HL-60 (cell line): ENCODE measurements around the gene GMNN.
"Not testable (repeated sequence)": the region's sequence is repeated elsewhere in the genome, so short reads cannot be mapped to it uniquely, and the experiment has no call there.

Experiments
- DNase-seq, 2 experiments: peaks; one replicate each; pipeline ENCODE4 v3.0.0-alpha.2; 2010 to 2020; ENCODE audit warnings: low read depth in 1 of 2, low spot score in 1 of 2
- H3K27ac ChIP-seq: fragments of 250-450 bp; sonication (Bioruptor Pico); replicated peaks from 2 replicates; pipeline ENCODE4 v1.5.1; 2020; ENCODE audit warnings: mild to moderate bottlenecking, moderate library complexity
- H3K27me3 ChIP-seq: fragments of 250-450 bp; sonication (Bioruptor Pico); 2 replicates; pipeline ENCODE4 v1.5.1; 2021; ENCODE audit warnings: mild to moderate bottlenecking, moderate library complexity; ENCODE audit not compliant: insufficient read depth, poor library complexity, severe bottlenecking
- H3K4me3 ChIP-seq: replicated peaks from 2 replicates; pipeline ENCODE4 v1.5.1; 2011; ENCODE audit warnings: mild to moderate bottlenecking, control low read depth, low read length; ENCODE audit not compliant: insufficient read depth
- CTCF ChIP-seq: IDR thresholded peaks from one replicate; pipeline ENCODE4 v1.5.1; 2011; ENCODE audit warnings: low read length, control low read depth, inconsistent platforms; ENCODE audit not compliant: insufficient read depth
- GABPA ChIP-seq: IDR thresholded peaks from 2 replicates; pipeline ENCODE4 v1.6.1; 2012; ENCODE audit warnings: low read depth
- POLR2AphosphoS5 ChIP-seq: IDR thresholded peaks from 2 replicates; pipeline ENCODE4 v1.6.1; 2012; ENCODE audit warnings: low read depth
- REST ChIP-seq: IDR thresholded peaks from 2 replicates; pipeline ENCODE4 v1.6.1; 2012; ENCODE audit warnings: low read depth; ENCODE audit not compliant: insufficient replicate concordance
- SPI1 ChIP-seq: IDR thresholded peaks from 2 replicates; pipeline ENCODE4 v1.6.1; 2012; ENCODE audit warnings: low read depth, mild to moderate bottlenecking, borderline replicate concordance
- long read RNA-seq: library from polyadenylated mRNA; unstranded; transcript quantifications from one replicate; pipeline ENCODE4 v2.0.0, GENCODE V29; 2020

GMNN gene
- long read RNA-seq, transcript GMNN-202 (7 exons, 1,133 nt), result minor isoform, 28 of 125 reads
- long read RNA-seq, transcript GMNN-201 (7 exons, 1,262 nt), result major isoform, 74 of 125 reads
- long read RNA-seq, partial matches to known transcripts, result 2 of 125 reads
- long read RNA-seq, other reads (novel, unspliced or antisense), result 16 of 125 reads

DNA sequence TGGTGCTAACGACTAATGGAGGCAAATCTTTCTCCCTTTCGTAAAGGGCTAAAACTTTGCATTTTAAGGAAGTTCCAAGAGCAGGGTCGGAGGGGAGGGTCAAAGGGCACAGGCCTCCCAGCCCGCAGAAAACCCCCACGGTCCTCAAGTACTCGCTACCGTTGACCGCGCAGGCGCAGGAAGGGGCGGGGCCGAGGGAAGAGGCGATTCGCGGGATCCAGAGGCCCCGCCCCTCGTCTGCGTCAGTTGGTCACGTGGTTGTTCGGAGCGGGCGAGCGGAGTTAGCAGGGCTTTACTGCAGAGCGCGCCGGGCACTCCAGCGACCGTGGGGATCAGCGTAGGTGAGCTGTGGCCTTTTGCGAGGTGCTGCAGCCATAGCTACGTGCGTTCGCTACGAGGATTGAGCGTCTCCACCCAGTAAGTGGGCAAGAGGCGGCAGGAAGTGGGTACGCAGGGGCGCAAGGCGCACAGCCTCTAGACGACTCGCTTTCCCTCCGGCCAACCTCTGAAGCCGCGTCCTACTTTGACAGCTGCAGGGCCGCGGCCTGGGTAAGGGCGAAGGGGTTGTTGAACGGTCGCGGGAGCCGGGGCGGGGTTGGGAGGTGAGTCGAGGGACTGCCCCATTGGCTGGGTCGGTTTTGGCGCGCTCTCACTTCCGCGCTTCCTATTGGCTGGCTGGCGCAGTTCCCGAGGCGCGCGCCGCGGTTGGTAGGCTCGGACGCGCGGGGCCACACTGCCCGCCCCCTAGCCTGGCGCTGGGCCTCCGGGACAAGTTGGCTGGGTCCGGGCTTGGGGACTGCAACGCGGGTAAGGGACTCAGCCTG, at the start of gene GMNN:
Gene GMNN (plus strand): TSS at position 242 of the 824 bp plus-strand sequence. CDS start 2,310 bp downstream, outside the sequence.
- Histone ChIP-seq H3K27ac (peak within 1 kb of the TSS; percentile 99), H3K27me3 (no peaks in the 10 kb centered on the region), H3K4me3 (peak within 1 kb of the TSS; percentile 90)
- DNase-seq, result peak; percentile 91 to 98
- peak; percentile 69 for TF ChIP-seq REST
- TF ChIP-seq POLR2AphosphoS5, result peak; percentile 91
- TF ChIP-seq CTCF, result no peak

- not testable (repeated sequence) for DNase-seq, H3K27ac ChIP-seq, H3K4me3 ChIP-seq, H3K27me3 ChIP-seq
Measured at GRCh38 chr6:24730653-24731052, 44.1 kb upstream of the GMNN start.

DNA sequence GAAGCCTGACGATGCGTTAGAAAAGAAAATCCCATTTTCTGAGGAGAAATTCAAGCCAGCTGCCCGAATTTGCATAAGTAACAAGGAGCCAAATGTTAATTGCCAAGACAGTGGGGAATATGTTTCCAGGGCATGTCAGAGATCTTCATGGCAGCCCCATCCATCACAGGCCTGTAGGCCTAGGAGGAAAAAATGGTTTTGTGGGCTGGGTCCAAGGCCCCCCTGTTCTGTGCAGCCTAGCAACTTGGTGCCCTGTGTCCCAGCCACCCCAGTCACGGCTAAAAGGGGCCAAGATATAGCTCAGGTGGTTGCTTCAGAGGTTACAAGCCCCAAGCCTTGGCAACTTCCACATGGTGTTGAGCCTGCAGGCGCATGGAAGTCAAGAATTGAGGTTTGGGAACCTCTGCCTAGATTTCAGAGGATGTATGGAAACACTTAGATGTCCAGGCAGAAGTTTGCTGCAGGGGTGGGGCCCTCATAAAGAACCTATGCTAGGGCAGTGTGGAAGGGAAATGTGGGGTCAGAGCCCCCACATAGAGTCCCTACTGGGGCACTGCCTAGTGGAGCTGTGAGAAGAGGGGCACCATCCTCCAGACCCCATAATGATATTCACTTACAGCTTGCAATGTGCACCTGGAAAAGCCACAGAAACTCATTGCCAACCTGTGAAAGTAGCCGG, 43.1 kb upstream of the GMNN start:
- not testable (repeated sequence) for H3K4me3 ChIP-seq, H3K27me3 ChIP-seq, DNase-seq, H3K27ac ChIP-seq

GRCh38 chr6:24734166-24734565, 40.6 kb upstream of the GMNN start:
- no peak overlapping the region for H3K4me3 ChIP-seq
- DNase-seq, result no peak
- TF ChIP-seq POLR2AphosphoS5 (no peak), SPI1 (no peak)
- H3K27ac ChIP-seq, result no peak overlapping the region
- H3K27me3 ChIP-seq, result no peaks in the 10 kb centered on the region

GRCh38 chr6:24734710-24735109, 40.0 kb upstream of the GMNN start:
- not testable (repeated sequence) for DNase-seq, H3K4me3 ChIP-seq, H3K27me3 ChIP-seq, H3K27ac ChIP-seq

DNA sequence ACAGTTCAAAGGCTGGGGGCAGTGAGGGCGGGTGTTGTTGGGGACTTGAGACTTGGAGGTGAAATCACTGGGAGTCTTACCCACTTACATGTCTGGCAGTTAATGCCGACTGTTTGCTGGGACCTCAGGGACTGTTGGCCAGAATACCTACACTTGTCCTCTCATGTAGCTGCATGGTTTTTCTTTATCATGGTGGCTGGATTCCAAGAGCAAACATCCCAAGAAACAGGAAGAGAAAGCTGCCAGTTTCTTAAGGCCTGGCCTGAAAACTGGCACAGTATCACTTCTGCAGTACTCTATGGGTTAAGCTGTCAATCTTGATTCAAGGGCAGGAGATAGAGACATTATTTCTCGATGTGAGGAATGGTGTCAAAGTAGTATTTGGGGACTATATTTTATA, 36.0 kb upstream of the GMNN start:
- H3K27ac ChIP-seq, result no peak overlapping the region
- no peaks in the 10 kb centered on the region for H3K27me3 ChIP-seq
- DNase-seq, result no peak
- H3K4me3 ChIP-seq, result no peak overlapping the region
- TF ChIP-seq SPI1 (no peak), GABPA (no peak), POLR2AphosphoS5 (no peak), REST (no peak), CTCF (no peak)
